ENCODE data around the gene SIVA1. TPM values are rescaled to one million over a fixed set of nuclear protein-coding genes. Genes with fewer than 3 reads are reported as not detected.

The SIVA1 gene
- polyA plus RNA-seq, 4 donors: 52.6 to 110 (median 81.4) TPM

GRCh38 chr14:104769324-104770071 is 16.6 kb downstream of the SIVA1 start:
- no peak for DNase-seq (ENCODE audit: low read depth in 4 of 4, low spot score in 2 of 4)

GRCh38 chr14:104770072-104770579 is 17.2 kb downstream of the SIVA1 start:
- DNase-seq (ENCODE audit: low read depth in 4 of 4, low spot score in 2 of 4): no peak

DNA sequence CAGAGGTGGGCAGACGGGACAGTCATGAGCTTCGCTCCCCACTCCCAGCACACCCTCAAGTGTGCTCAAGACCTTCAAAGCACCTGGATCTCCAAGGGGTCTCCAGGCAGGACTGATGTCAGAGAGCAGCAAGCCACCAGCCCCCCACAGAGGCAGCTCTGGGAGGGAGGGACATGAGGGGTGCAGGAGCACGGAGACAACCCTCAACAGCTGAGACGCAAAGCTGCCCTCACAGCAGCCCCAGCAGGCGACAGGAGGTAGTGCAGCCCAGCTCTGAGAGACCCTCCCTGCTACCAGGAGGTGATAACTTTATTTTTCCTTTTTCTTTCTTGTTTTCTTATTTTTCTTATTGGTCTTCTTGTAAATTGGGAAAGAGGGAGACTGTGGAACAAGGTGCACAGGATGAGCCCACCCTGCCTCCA is 17.9 kb downstream of the SIVA1 start:
- DNase-seq (ENCODE audit: low read depth in 4 of 4, low spot score in 2 of 4): no peak

- no peak for DNase-seq (ENCODE audit: low read depth in 4 of 4, low spot score in 2 of 4)
These were observed 18.4 kb downstream of the SIVA1 start for GRCh38 chr14:104771374-104771773.

DNA sequence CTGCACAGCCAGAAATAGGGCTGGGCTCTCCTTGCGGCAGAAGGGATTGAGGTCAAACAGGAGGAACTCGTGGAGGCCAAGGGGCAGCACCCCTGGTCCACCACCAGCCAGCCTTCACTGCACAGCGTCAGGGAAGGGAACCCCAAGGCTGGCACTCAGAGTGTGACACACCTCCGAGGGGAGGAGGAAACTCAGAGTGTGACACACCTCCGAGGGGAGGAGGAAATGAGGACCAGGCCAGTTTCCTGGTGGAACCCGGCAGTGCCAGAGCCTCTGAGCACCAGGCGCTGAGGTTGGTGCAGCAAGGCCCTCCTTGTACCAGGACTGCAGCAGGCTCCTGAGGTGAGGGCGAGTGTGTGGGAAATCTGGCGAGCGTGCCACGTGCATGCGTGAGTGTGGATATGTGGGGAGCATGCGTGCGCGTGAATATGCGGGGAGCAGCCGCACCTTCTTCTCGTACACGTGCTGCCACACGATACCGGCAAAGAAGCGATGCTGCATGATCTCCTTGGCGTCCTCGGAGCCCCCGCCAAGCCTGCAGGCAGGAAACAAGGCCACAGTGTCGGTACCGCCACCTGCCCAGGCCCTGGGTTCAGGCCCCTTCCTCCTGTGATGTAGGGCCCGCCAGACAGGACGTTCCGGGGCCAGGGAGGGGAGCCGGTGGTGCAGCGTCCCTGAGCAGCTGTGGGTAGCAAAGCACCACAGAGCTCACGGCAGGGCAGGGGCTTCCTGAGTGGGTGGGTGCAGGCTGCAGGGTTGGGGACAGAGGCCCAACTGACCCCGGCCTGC is 19.2 kb downstream of the SIVA1 start:
- DNase-seq (ENCODE audit: low read depth in 4 of 4, low spot score in 2 of 4): no peak

GRCh38 chr14:104772707-104773504 is 20.0 kb downstream of the SIVA1 start:
- no peak for DNase-seq (ENCODE audit: low read depth in 4 of 4, low spot score in 2 of 4)

GRCh38 chr14:104773505-104774452 is 20.8 kb downstream of the SIVA1 start:
- no peak for DNase-seq (ENCODE audit: low read depth in 4 of 4, low spot score in 2 of 4)

DNA sequence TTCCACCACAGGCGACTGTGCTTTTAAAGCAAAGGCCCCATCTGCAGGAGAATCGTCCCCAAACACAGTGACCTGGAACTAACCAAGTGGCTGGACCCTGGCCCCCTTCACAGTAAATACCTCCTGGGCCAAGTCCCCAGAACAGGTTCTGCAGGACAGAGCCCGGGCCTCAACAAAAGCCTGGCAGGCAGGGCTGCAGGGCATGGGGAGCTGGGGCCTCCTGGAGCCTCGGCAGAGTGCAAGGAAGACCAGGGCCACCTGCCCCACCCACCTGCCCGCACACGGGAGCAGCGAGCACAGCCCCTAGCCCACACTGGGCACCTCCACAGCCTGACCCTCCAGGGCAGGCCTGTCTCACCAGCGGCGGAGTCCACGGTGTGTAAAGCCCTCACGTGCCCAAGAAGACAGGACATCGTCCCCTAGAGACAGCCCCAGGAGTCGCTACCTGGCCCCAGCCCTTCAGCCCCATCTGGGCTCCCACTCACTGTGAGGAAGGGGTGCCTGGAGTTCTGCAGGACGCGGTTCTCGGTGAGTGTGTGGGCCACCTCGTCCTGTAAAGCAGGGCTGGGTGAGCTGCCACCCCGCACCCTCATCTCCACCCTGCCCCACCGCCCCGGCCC is 21.6 kb downstream of the SIVA1 start:
- no peak for DNase-seq (ENCODE audit: low read depth in 4 of 4, low spot score in 2 of 4)

GRCh38 chr14:104775073-104775489 is 22.1 kb downstream of the SIVA1 start:
- DNase-seq (ENCODE audit: low read depth in 4 of 4, low spot score in 2 of 4): no peak

GRCh38 chr14:104776481-104776880 is 23.5 kb downstream of the SIVA1 start:
- no peak for DNase-seq (ENCODE audit: low read depth in 4 of 4, low spot score in 2 of 4)

GRCh38 chr14:104776961-104777807 is 24.2 kb downstream of the SIVA1 start:
- no peak for DNase-seq (ENCODE audit: low read depth in 4 of 4, low spot score in 2 of 4)

GRCh38 chr14:104777808-104778249 is 24.9 kb downstream of the SIVA1 start:
- DNase-seq (ENCODE audit: low read depth in 4 of 4, low spot score in 2 of 4): no peak

DNA sequence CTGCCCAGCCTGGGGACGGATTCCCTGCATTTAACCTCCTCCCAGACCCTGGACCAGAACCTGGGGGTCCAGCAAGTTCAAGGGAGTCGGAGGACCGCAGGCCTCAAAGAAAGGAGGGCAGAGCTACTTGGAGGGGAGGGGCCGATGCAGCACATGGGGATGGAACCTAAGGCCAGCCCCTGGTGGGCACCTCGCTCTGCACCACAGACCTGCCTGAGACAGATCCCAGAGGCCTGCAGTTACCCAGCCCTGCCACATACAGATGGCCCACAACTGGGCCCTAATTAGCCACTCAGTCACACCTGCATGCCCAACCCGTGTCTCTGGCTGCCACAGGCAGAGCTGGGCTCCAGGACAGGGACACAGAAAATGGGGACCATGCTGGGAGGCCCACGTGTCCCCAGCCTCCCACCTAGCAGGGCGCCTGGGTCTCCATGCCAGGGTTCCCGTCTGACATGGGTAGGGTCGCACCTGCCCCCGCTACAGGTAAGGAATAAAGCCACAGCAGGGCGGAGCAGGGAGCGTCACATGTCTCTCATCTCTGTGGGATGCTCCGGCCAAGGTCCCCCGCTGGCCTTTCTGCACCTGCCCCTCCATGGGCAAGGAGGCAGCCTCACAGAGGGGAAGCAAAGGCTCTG is 25.9 kb downstream of the SIVA1 start:
- no peak for DNase-seq (ENCODE audit: low read depth in 4 of 4, low spot score in 2 of 4)

DNA sequence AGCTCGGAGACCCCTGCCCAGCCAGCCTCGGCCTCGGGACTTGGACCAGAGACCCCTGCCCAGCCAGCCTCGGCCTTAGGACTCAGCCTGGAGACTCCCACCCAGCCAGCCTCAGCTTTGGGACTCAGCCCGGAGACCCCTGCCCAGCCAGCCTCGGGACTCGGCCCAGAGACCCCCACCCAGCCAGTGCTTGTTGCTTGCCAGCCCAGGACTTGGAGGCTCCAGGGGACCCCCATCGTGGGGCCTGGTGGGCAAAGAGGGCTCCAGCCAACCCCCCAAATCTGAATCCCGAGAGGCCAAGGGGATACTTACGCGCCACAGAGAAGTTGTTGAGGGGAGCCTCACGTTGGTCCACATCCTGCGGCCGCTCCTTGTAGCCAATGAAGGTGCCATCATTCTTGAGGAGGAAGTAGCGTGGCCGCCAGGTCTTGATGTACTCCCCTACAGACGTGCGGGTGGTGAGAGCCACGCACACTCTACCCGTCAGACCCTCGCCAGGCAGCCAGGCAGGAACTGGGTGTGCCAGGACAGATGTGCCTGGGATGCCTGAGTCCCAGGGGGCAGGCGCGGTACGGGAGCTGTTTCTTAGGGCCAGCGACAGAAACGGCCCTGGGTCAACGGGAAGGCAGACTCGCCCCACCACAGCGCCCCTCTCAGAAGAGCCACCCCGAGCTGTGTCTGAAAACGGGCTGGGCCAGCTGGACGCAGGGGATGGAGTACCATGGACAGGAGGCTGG is 27.0 kb downstream of the SIVA1 start:
- no peak for DNase-seq (ENCODE audit: low read depth in 4 of 4, low spot score in 2 of 4)

- no peak for DNase-seq (ENCODE audit: low read depth in 4 of 4, low spot score in 2 of 4)
These were observed 27.6 kb downstream of the SIVA1 start for GRCh38 chr14:104780513-104781030.

GRCh38 chr14:104781271-104782077 is 28.5 kb downstream of the SIVA1 start:
- DNase-seq (ENCODE audit: low read depth in 4 of 4, low spot score in 2 of 4): no peak
